HL-60 (cell line): ENCODE measurements around the gene EHF.

Experiments
- DNase-seq, 2 experiments: peaks; one replicate each; pipeline ENCODE4 v3.0.0-alpha.2; 2010 to 2020; ENCODE audit warnings: low read depth in 1 of 2, low spot score in 1 of 2
- H3K27ac ChIP-seq: fragments of 250-450 bp; sonication (Bioruptor Pico); replicated peaks from 2 replicates; pipeline ENCODE4 v1.5.1; 2020; ENCODE audit warnings: mild to moderate bottlenecking, moderate library complexity
- H3K27me3 ChIP-seq: fragments of 250-450 bp; sonication (Bioruptor Pico); 2 replicates; pipeline ENCODE4 v1.5.1; 2021; ENCODE audit warnings: mild to moderate bottlenecking, moderate library complexity; ENCODE audit not compliant: insufficient read depth, poor library complexity, severe bottlenecking
- H3K4me3 ChIP-seq: replicated peaks from 2 replicates; pipeline ENCODE4 v1.5.1; 2011; ENCODE audit warnings: mild to moderate bottlenecking, control low read depth, low read length; ENCODE audit not compliant: insufficient read depth
- CTCF ChIP-seq: IDR thresholded peaks from one replicate; pipeline ENCODE4 v1.5.1; 2011; ENCODE audit warnings: low read length, control low read depth, inconsistent platforms; ENCODE audit not compliant: insufficient read depth
- GABPA ChIP-seq: IDR thresholded peaks from 2 replicates; pipeline ENCODE4 v1.6.1; 2012; ENCODE audit warnings: low read depth
- POLR2AphosphoS5 ChIP-seq: IDR thresholded peaks from 2 replicates; pipeline ENCODE4 v1.6.1; 2012; ENCODE audit warnings: low read depth
- REST ChIP-seq: IDR thresholded peaks from 2 replicates; pipeline ENCODE4 v1.6.1; 2012; ENCODE audit warnings: low read depth; ENCODE audit not compliant: insufficient replicate concordance
- SPI1 ChIP-seq: IDR thresholded peaks from 2 replicates; pipeline ENCODE4 v1.6.1; 2012; ENCODE audit warnings: low read depth, mild to moderate bottlenecking, borderline replicate concordance

The EHF gene

GRCh38 chr11:34575671-34576070, 45.2 kb upstream of the EHF start:
- TF ChIP-seq CTCF = no peak
- TF ChIP-seq REST = no peak
- no peak for TF ChIP-seq GABPA
- TF ChIP-seq POLR2AphosphoS5 = no peak
- no peak for TF ChIP-seq SPI1
- Histone ChIP-seq H3K4me3 (no peak overlapping the region), H3K27me3 (peaks cover 27% of the 10 kb centered on the region), H3K27ac (no peak overlapping the region)
- DNase-seq = no peak

GRCh38 chr11:34576331-34576730, 44.6 kb upstream of the EHF start:
- TF ChIP-seq POLR2AphosphoS5 (no peak), REST (no peak), SPI1 (no peak), CTCF (no peak), GABPA (no peak)
- no peak overlapping the region for H3K27ac ChIP-seq
- no peak overlapping the region for H3K4me3 ChIP-seq
- DNase-seq = no peak
- peaks cover 22% of the 10 kb centered on the region for H3K27me3 ChIP-seq

GRCh38 chr11:34583818-34584217, 37.1 kb upstream of the EHF start:
- no peak for DNase-seq
- Histone ChIP-seq H3K4me3 (no peak overlapping the region), H3K27me3 (peaks cover 5% of the 10 kb centered on the region), H3K27ac (no peak overlapping the region)
- TF ChIP-seq GABPA = no peak
- no peak for TF ChIP-seq SPI1
- TF ChIP-seq REST = no peak
- no peak for TF ChIP-seq POLR2AphosphoS5
- no peak for TF ChIP-seq CTCF
